22Rv1 (cell line): ENCODE data around the gene PLXNC1.

ENCODE experiments used
- H3K27ac ChIP-seq: fragments of 450-650 bp; 2 replicates; pipeline ENCODE4 v1.5.1; 2017
- CTCF ChIP-seq: fragments of 450-650 bp; IDR thresholded peaks from 2 replicates; pipeline ENCODE4 v1.5.1; 2017; ENCODE audit warnings: mild to moderate bottlenecking
- ZFX ChIP-seq: fragments of 450-650 bp; IDR thresholded peaks from 2 replicates; pipeline ENCODE4 v1.6.1; 2017; ENCODE audit warnings: antibody characterized with exemption, borderline replicate concordance

PLXNC1 gene

GRCh38 chr12:94143951-94144350 lies 4.4 kb upstream of the PLXNC1 start:
- no peak for TF ChIP-seq CTCF
- TF ChIP-seq ZFX = no peak
- no peak overlapping the region for H3K27ac ChIP-seq

- H3K27ac ChIP-seq = no peak overlapping the region
- no peak for TF ChIP-seq CTCF
- no peak for TF ChIP-seq ZFX
Observed at GRCh38 chr12:94144781-94145180, 3.6 kb upstream of the PLXNC1 start.

GRCh38 chr12:94145191-94145983 lies 3.0 kb upstream of the PLXNC1 start:
- TF ChIP-seq CTCF = peak; percentile 37; the same call in 1 of the 2 replicates
- no peak for TF ChIP-seq ZFX
- H3K27ac ChIP-seq = no peak overlapping the region

GRCh38 chr12:94146166-94146936 lies 2.0 kb upstream of the PLXNC1 start:
- no peak overlapping the region for H3K27ac ChIP-seq
- TF ChIP-seq CTCF (no peak), ZFX (no peak)

GRCh38 chr12:94147387-94147990 lies 888 bp upstream of the PLXNC1 start:
- TF ChIP-seq ZFX (no peak), CTCF (no peak)
- H3K27ac ChIP-seq = no peak overlapping the region

- no peak for TF ChIP-seq ZFX
- no peak for TF ChIP-seq CTCF
- H3K27ac ChIP-seq = no peak overlapping the region
Observed at GRCh38 chr12:94148739-94149118, 352 bp downstream of the PLXNC1 start.
